OCI-LY3 (cell line): Measurements from ENCODE around the gene FKRP.
A peak's percentile ranks its signal among the peaks of the same experiment; 100 is the strongest.

Experiments
- H2AFZ ChIP-seq: fragments of 200-600, 300-600 bp; shearing (Covaris generic); 2 replicates; pipeline ENCODE4 v1.6.0; 2014; ENCODE audit warnings: antibody characterized with exemption, low read depth, low read length
- H3K27ac ChIP-seq: fragments of 200-600, 300-600 bp; sonication (generic); 2 replicates; pipeline ENCODE4 v1.5.1; 2014; ENCODE audit warnings: mild to moderate bottlenecking, low read length, moderate library complexity, mixed read lengths
- H3K27me3 ChIP-seq: fragments of 200-600, 300-600 bp; sonication (generic); 2 replicates; pipeline ENCODE4 v1.6.1; 2014; ENCODE audit warnings: low read depth, low read length, mixed read lengths
- H3K36me3 ChIP-seq: fragments of 200-600, 300-600 bp; sonication (generic); replicated peaks from 2 replicates; pipeline ENCODE3; 2014; ENCODE audit warnings: low read depth, low read length, mixed read lengths
- H3K4me1 ChIP-seq: fragments of 300-600, 200-600 bp; sonication (generic); 2 replicates; pipeline ENCODE4 v1.6.1; 2014; ENCODE audit warnings: low read length, mixed read lengths
- H3K4me2 ChIP-seq: fragments of 200-600, 300-600 bp; sonication (generic); 2 replicates; pipeline ENCODE4 v1.6.1; 2014; ENCODE audit warnings: low read length, mixed read lengths
- H3K4me3 ChIP-seq: fragments of 300-600, 200-600 bp; sonication (generic); 2 replicates; pipeline ENCODE4 v1.5.1; 2014; ENCODE audit warnings: antibody characterized with exemption, mild to moderate bottlenecking, low read length, moderate library complexity
- H3K79me2 ChIP-seq: fragments of 300-600, 200-600 bp; shearing (Covaris generic); 2 replicates; pipeline ENCODE4 v1.6.1; 2014; ENCODE audit warnings: mild to moderate bottlenecking, low read length, mixed read lengths
- H3K9ac ChIP-seq: fragments of 300-600, 200-600 bp; shearing (Covaris generic); 2 replicates; pipeline ENCODE4 v1.6.0; 2014; ENCODE audit warnings: mild to moderate bottlenecking, low read length, moderate library complexity
- H3K9me3 ChIP-seq: fragments of 200-600, 300-600 bp; shearing (Covaris generic); 2 replicates; pipeline ENCODE4 v1.6.1; 2014; ENCODE audit warnings: low read length, mixed read lengths; ENCODE audit not compliant: insufficient read depth
- H4K20me1 ChIP-seq: fragments of 200-600, 300-600 bp; sonication (generic); 2 replicates; pipeline ENCODE4 v1.6.1; 2016; ENCODE audit warnings: low read length, mixed read lengths; ENCODE audit not compliant: insufficient read depth
- CTCF ChIP-seq: fragments of 200-600, 300-600 bp; sonication (generic); IDR thresholded peaks from 2 replicates; pipeline ENCODE4 v1.5.1; 2014; ENCODE audit warnings: antibody characterized with exemption, low read length, low read depth
- EZH2phosphoT487 ChIP-seq: fragments of 200-600 bp; shearing (Covaris generic); IDR thresholded peaks from 2 replicates; pipeline ENCODE4 v1.6.1; 2018; ENCODE audit warnings: antibody characterized with exemption, mixed run types, low read depth

The FKRP gene

DNA sequence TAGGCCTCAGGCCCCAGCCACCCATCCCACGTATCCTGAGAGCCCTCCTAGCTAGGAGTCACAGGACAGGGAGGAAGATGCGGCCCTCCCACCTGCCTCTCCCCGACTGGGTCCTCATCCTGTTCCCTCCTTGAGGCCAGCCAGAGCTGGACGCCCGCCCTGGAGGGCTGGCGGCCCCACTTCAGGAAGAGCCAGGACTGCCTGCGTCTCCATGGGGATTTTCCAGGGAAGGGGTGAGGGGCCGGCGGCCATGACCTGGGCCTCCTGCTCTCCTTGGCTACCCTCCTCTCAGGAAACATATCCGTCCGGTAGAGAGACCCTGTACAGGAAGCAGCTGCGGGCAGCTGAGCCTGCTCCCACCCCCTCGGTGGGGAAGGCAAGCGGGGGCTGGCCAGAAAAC lies 17.6 kb upstream of the FKRP start:
- H2AFZ ChIP-seq = no peak overlapping the region
- H3K4me3 ChIP-seq = no peak overlapping the region
- no peak overlapping the region for H3K4me2 ChIP-seq
- TF ChIP-seq EZH2phosphoT487 (no peak), CTCF (no peak)
- H3K36me3 ChIP-seq = peaks cover 83% of the 10 kb centered on the region
- no peaks in the 10 kb centered on the region for H3K27me3 ChIP-seq
- no peak overlapping the region for H3K27ac ChIP-seq
- no peaks in the 10 kb centered on the region for H3K9me3 ChIP-seq
- H3K4me1 ChIP-seq = no peaks in the 10 kb centered on the region
- no peak overlapping the region for H3K9ac ChIP-seq
- H3K79me2 ChIP-seq = peaks cover 41% of the 10 kb centered on the region
- H4K20me1 ChIP-seq = peaks cover 48% of the 10 kb centered on the region

DNA sequence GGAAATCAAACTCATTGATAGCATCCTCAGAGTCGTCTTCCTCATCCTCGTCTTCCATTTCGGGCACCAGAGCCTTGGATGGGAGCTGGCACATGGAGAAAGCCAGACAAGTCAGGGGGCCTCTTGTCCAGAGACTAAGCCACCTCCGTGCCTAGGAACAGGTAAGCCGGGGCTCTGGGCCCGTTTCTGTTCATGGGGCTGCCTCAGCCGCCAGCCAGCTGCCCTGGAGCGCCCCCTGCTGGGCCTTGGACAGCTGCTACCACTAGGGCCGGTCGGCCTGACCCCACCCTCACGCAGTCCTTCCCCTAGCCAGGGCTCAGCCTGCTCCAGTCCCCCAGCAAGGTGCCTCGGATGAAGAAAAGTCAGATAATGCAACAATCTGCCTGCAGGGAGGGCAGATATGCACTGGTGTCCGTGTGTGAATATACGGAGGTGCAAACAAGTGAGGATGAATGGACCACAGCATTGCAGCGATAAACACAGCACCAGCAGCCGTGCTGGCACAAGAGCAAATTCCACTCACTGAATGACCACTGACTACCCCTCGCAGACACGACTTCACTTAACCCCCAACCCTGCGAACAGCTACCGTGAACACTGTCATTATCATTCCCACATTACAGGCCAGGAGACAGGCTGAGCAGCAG lies 17.0 kb upstream of the FKRP start:
- Histone ChIP-seq H3K9ac (no peak overlapping the region), H3K4me3 (no peak overlapping the region), H3K36me3 (peaks cover 86% of the 10 kb centered on the region), H3K4me1 (no peaks in the 10 kb centered on the region), H3K4me2 (no peak overlapping the region), H4K20me1 (peaks cover 54% of the 10 kb centered on the region), H3K27ac (no peak overlapping the region), H3K27me3 (no peaks in the 10 kb centered on the region), H3K79me2 (peaks cover 47% of the 10 kb centered on the region), H3K9me3 (no peaks in the 10 kb centered on the region), H2AFZ (no peak overlapping the region)
- peak; percentile 97 for TF ChIP-seq CTCF
- no peak for TF ChIP-seq EZH2phosphoT487

GRCh38 chr19:46729696-46730095 lies 16.2 kb upstream of the FKRP start:
- Histone ChIP-seq H3K36me3 (peaks cover 88% of the 10 kb centered on the region), H3K9ac (no peak overlapping the region), H3K27me3 (no peaks in the 10 kb centered on the region), H3K27ac (no peak overlapping the region), H3K9me3 (no peaks in the 10 kb centered on the region), H2AFZ (no peak overlapping the region), H3K4me2 (no peak overlapping the region), H4K20me1 (peaks cover 59% of the 10 kb centered on the region), H3K4me3 (no peak overlapping the region), H3K79me2 (peaks cover 54% of the 10 kb centered on the region), H3K4me1 (no peaks in the 10 kb centered on the region)
- TF ChIP-seq CTCF (no peak), EZH2phosphoT487 (no peak)

- peaks cover 59% of the 10 kb centered on the region for H4K20me1 ChIP-seq
Observed at GRCh38 chr19:46730187-46730586, 15.7 kb upstream of the FKRP start.

More at GRCh38 chr19:46730187-46730586, 15.7 kb upstream of the FKRP start:
- TF ChIP-seq EZH2phosphoT487 = no peak
- TF ChIP-seq CTCF = no peak
- Histone ChIP-seq H3K4me3 (no peak overlapping the region), H3K9me3 (no peaks in the 10 kb centered on the region), H3K4me2 (no peak overlapping the region), H3K36me3 (peaks cover 84% of the 10 kb centered on the region), H3K27ac (no peak overlapping the region), H3K4me1 (no peaks in the 10 kb centered on the region), H3K27me3 (no peaks in the 10 kb centered on the region), H3K79me2 (peaks cover 54% of the 10 kb centered on the region), H3K9ac (no peak overlapping the region), H2AFZ (no peak overlapping the region)
